ENCODE data around the gene GLRA1.
A peak's percentile ranks its signal among the peaks of the same experiment; 100 is the strongest.

Gene GLRA1

DNA sequence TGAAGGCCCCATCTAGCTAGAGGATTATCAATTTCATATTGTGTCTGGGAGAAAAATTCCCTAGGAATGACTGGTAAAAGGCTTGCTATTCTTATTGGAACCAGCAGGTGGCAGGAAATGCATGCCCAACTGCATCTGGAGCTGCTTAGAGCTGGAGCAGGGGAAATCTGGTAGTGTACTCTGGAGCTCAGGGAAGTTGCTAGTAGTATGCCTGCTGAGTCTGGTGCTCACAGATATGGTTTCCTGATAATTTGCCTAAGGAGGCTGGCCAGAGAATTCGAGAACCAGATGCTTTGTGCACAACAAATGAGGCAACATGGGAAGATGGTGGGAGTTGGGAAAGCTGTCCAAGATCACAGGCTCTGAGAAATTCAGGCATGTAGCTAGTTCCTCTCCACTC is 99.2 kb downstream of the GLRA1 start:
- Histone ChIP-seq H3K27ac (no peak overlapping the region), H3K4me3 (ENCODE audit: low read depth, low read length) (no peak overlapping the region), H3K36me3 (peaks cover 6% of the 10 kb centered on the region), H3K27me3 (ENCODE audit: insufficient read depth, low read depth, severe bottlenecking) (no peaks in the 10 kb centered on the region), H3K9me3 (ENCODE audit: severe bottlenecking) (no peaks in the 10 kb centered on the region)
- DNase-seq = peak; percentile 59
- TF ChIP-seq, protein P1, sequence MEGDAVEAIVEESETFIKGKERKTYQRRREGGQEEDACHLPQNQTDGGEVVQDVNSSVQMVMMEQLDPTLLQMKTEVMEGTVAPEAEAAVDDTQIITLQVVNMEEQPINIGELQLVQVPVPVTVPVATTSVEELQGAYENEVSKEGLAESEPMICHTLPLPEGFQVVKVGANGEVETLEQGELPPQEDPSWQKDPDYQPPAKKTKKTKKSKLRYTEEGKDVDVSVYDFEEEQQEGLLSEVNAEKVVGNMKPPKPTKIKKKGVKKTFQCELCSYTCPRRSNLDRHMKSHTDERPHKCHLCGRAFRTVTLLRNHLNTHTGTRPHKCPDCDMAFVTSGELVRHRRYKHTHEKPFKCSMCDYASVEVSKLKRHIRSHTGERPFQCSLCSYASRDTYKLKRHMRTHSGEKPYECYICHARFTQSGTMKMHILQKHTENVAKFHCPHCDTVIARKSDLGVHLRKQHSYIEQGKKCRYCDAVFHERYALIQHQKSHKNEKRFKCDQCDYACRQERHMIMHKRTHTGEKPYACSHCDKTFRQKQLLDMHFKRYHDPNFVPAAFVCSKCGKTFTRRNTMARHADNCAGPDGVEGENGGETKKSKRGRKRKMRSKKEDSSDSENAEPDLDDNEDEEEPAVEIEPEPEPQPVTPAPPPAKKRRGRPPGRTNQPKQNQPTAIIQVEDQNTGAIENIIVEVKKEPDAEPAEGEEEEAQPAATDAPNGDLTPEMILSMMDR (IDR thresholded peaks at IDR 0.05; ENCODE audit: low read depth, low read length) = peak; percentile 73

DNA sequence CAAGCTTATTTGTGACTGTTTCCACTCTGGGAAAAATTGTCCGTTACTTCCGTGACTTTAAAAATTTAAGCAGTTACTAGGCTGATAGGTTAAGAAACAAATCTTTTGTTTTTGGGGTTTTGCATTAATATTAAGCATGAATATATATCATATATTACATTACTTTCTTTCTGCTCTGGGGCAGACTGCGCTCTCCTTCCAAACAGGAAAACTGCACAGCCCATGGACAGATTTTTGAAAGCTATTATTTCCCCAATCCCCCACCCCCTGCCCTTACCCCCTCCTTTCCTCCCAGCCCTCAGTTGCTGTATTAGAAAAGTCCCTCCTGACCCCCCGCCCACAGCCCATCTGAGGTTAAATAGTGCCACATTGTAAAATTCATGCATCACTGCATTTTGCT is 102.5 kb downstream of the GLRA1 start:
- H3K27ac ChIP-seq = no peak overlapping the region
- DNase-seq = no peak
- no peaks in the 10 kb centered on the region for H3K9me3 ChIP-seq (ENCODE audit: severe bottlenecking)
- no peak overlapping the region for H3K4me3 ChIP-seq (ENCODE audit: low read depth, low read length)
- no peaks in the 10 kb centered on the region for H3K27me3 ChIP-seq (ENCODE audit: insufficient read depth, low read depth, severe bottlenecking)
- TF ChIP-seq, protein P1 (IDR thresholded peaks at IDR 0.05; ENCODE audit: low read depth, low read length) = no peak
- H3K36me3 ChIP-seq = peaks cover 6% of the 10 kb centered on the region

DNA sequence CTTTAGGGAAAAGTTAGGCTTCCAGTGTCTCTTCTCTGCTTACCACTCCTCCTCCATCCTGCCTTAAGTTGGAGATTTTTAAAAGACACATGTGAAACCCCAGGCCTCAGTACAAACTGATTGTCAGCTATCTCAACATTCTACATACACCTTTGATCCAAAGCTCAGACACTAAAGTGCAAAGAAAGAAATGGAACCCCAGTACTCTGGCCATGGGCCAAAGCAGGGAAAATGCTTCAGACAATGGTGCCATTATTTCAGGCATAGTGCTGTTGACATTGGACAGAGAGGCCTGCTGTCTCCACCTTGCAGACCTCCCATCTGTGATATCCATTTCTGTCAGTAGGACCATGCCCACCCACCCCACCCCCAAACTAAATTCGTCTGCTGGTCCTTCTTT is 103.7 kb downstream of the GLRA1 start:
- TF ChIP-seq, protein P1 (IDR thresholded peaks at IDR 0.05; ENCODE audit: low read depth, low read length) = no peak
- no peak for DNase-seq
- H3K4me3 ChIP-seq (ENCODE audit: low read depth, low read length) = no peak overlapping the region

DNA sequence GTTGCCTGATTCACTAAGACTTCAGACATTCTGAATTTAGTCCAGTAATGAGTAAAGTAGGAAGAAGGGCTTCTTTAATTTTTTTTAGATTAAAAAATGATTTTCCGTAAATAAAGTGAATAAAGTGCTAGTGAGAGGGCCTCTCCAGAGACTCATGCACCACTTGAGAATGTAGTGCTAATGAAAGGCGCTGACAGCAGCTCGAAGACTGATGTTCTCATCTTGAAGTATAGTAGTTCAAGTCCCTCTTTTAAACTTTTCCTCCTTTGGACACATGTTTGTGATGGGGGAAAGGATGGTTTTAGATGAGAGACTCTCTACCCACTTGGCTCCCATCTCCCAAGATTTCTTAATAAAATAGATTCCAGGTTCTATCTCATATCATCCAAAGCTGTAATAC is 104.4 kb downstream of the GLRA1 start:
- TF ChIP-seq, protein P1 (IDR thresholded peaks at IDR 0.05; ENCODE audit: low read depth, low read length) = no peak
- Histone ChIP-seq H3K9me3 (ENCODE audit: severe bottlenecking) (no peaks in the 10 kb centered on the region), H3K36me3 (peaks cover 6% of the 10 kb centered on the region), H3K27ac (no peak overlapping the region), H3K27me3 (ENCODE audit: insufficient read depth, low read depth, severe bottlenecking) (no peaks in the 10 kb centered on the region), H3K4me3 (ENCODE audit: low read depth, low read length) (no peak overlapping the region)
- no peak for DNase-seq

More for the DNA sequence above, 103.7 kb downstream of the GLRA1 start:
- peaks cover 6% of the 10 kb centered on the region for H3K36me3 ChIP-seq
- H3K27me3 ChIP-seq (ENCODE audit: insufficient read depth, low read depth, severe bottlenecking) = no peaks in the 10 kb centered on the region
- no peak overlapping the region for H3K27ac ChIP-seq
- H3K9me3 ChIP-seq (ENCODE audit: severe bottlenecking) = no peaks in the 10 kb centered on the region

DNA sequence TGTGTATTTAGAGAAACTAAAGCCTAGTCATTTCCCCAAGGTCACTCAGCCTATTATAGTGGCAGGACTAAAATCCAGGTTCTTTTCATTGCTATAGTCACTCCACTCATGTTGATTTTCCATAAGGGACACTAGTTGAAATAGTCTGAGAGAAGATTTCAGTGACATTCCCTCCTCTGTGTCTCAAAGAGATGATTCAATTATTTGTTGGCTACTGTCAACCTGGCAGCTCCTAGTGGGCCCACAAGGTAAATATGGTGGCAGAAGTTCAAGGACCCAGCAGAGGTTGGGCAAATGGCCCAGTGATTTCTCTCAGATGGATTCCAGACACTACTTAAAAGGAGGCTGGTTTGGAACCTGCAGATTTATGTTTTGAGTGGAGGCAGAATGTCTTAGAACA is 104.8 kb downstream of the GLRA1 start:
- no peaks in the 10 kb centered on the region for H3K9me3 ChIP-seq (ENCODE audit: severe bottlenecking)
- DNase-seq = no peak
- peaks cover 3% of the 10 kb centered on the region; the same call in 1 of the 2 replicates for H3K36me3 ChIP-seq
- no peak overlapping the region for H3K27ac ChIP-seq
- TF ChIP-seq, protein P1 (IDR thresholded peaks at IDR 0.05; ENCODE audit: low read depth, low read length) = no peak
- no peak overlapping the region for H3K4me3 ChIP-seq (ENCODE audit: low read depth, low read length)
- H3K27me3 ChIP-seq (ENCODE audit: insufficient read depth, low read depth, severe bottlenecking) = no peaks in the 10 kb centered on the region

DNA sequence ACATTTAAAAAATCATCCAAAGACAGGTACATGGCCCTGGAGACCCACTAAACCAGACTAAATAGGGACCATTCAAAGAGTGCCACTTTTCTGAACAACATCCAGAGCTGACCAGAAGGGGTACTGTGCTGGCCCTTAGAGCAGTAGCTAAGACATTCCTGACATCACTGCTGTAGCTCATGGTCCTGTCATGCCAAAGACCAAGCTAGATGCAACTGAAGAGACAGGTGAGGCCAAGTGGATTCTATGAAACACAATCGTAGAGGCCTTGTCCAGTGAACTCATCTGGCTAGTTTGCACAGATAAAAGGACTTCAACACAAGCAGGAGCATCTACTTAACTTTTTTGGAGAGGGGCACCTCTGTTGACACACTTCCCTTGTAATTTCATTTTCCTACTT is 109.6 kb downstream of the GLRA1 start:
- TF ChIP-seq, protein P1 (IDR thresholded peaks at IDR 0.05; ENCODE audit: low read depth, low read length) = no peak
- DNase-seq = no peak
- Histone ChIP-seq H3K4me3 (ENCODE audit: low read depth, low read length) (no peak overlapping the region), H3K27ac (no peak overlapping the region), H3K9me3 (ENCODE audit: severe bottlenecking) (no peaks in the 10 kb centered on the region), H3K27me3 (ENCODE audit: insufficient read depth, low read depth, severe bottlenecking) (no peaks in the 10 kb centered on the region), H3K36me3 (peaks cover 35% of the 10 kb centered on the region)

Measured in WERI-Rb-1 (cell line).